SK-N-SH (cell line): ENCODE results near the gene NISCH. TPM values are rescaled to one million over a fixed set of nuclear protein-coding genes. Genes with fewer than 3 reads are reported as not detected.

Source experiments
- CTCF ChIA-PET: fragments of 300-600, 350-600 bp; formaldehyde crosslinking; extraction: SDS; loops from one replicate; lab custom pipeline; 2021; lab: Yijun Ruan, JAX
- POLR2A ChIA-PET: fragments of 350-600 bp; sonication (Branson Sonifier 250); formaldehyde crosslinking; extraction: SDS; loops from one replicate; lab custom pipeline; 2020; ENCODE audit warnings: antibody characterized with exemption, inconsistent platforms; lab: Yijun Ruan, JAX
- DNase-seq: peaks from one replicate; pipeline ENCODE4 v3.0.0; 2012
- H2AFZ ChIP-seq: fragments of 200-600 bp; sonication (generic); 2 replicates; pipeline ENCODE4 v1.8.1; 2016; ENCODE audit warnings: antibody characterized with exemption, mild to moderate bottlenecking, low read depth
- H3F3A ChIP-seq: fragments of 200-600 bp; sonication (generic); replicated peaks from 2 replicates; pipeline ENCODE3; 2016; ENCODE audit warnings: antibody characterized with exemption, mild to moderate bottlenecking; ENCODE audit not compliant: insufficient read depth
- H3K27ac ChIP-seq, 2 experiments: fragments of 200-500 bp in 1 of 2; fragments of 200-600 bp in 1 of 2; sonication (Bioruptor generic) in 1 of 2; sonication (generic), shearing (Covaris generic) in 1 of 2; 2 replicates each; pipeline versions ENCODE4 v1.5.1 to v1.6.1; 2014 to 2016; ENCODE audit warnings: low read depth in 2 of 2, inconsistent platforms in 1 of 2, low read length in 1 of 2, mild to moderate bottlenecking in 1 of 2, mixed read lengths in 1 of 2
- H3K27me3 ChIP-seq: fragments of 200-600 bp; sonication (generic), shearing (Covaris generic); 2 replicates; pipeline ENCODE4 v1.6.1; 2016; ENCODE audit warnings: mixed run types; ENCODE audit not compliant: insufficient read depth
- H3K36me3 ChIP-seq, 2 experiments: fragments of 200-500 bp in 1 of 2; fragments of 200-600 bp in 1 of 2; sonication (Bioruptor generic) in 1 of 2; sonication (generic) in 1 of 2; replicated peaks in 1 of 2; 2 replicates each; pipeline versions ENCODE3 to v1.5.1; 2014 to 2016; ENCODE audit warnings: low read length in 1 of 2, mild to moderate bottlenecking in 1 of 2; ENCODE audit not compliant: insufficient read depth in 2 of 2, control insufficient read depth in 1 of 2
- H3K4me1 ChIP-seq, 2 experiments: fragments of 200-500 bp in 1 of 2; fragments of 200-600 bp in 1 of 2; sonication (Bioruptor generic) in 1 of 2; sonication (generic), shearing (Covaris generic) in 1 of 2; 2 replicates each; pipeline versions ENCODE4 v1.5.1 to v1.6.1; 2014 to 2016; ENCODE audit warnings: low read depth in 1 of 2, low read length in 1 of 2, mixed run types in 1 of 2; ENCODE audit not compliant: insufficient read depth in 2 of 2, control insufficient read depth in 1 of 2
- H3K4me2 ChIP-seq: fragments of 200-600 bp; sonication (generic), shearing (Covaris generic); 2 replicates; pipeline ENCODE4 v1.6.1; 2017; ENCODE audit warnings: mixed run types
- H3K4me3 ChIP-seq, 2 experiments: fragments of 200-500 bp in 1 of 2; fragments of 200-600 bp in 1 of 2; sonication (Bioruptor generic) in 1 of 2; sonication (generic), shearing (Covaris generic) in 1 of 2; 2 replicates each; pipeline versions ENCODE4 v1.5.1 to v1.8.1; 2014 to 2016; ENCODE audit warnings: low read depth in 2 of 2, inconsistent platforms in 1 of 2, low read length in 1 of 2, mild to moderate bottlenecking in 1 of 2, mixed read lengths in 1 of 2, moderate library complexity in 1 of 2
- H3K79me2 ChIP-seq: fragments of 200-600 bp; sonication (generic); 2 replicates; pipeline ENCODE4 v1.8.1; 2017; ENCODE audit warnings: mild to moderate bottlenecking; ENCODE audit not compliant: insufficient read depth
- H3K9ac ChIP-seq: fragments of 200-600 bp; sonication (generic); 2 replicates; pipeline ENCODE4 v1.6.1; 2017; ENCODE audit warnings: mixed run types
- H3K9me2 ChIP-seq: fragments of 200-600 bp; sonication (generic); 2 replicates; pipeline ENCODE4 v1.6.1; 2017; ENCODE audit warnings: mixed run types
- H3K9me3 ChIP-seq: fragments of 200-600 bp; sonication (generic); 2 replicates; pipeline ENCODE4 v1.6.1; 2017; ENCODE audit warnings: mixed run types, mild to moderate bottlenecking, moderate library complexity
- H4K20me1 ChIP-seq: fragments of 200-600 bp; sonication (generic); 2 replicates; pipeline ENCODE4 v1.6.1; 2017; ENCODE audit warnings: mild to moderate bottlenecking, mixed run types; ENCODE audit not compliant: insufficient read depth
- EP300 ChIP-seq, 2 experiments: IDR thresholded peaks; 2 replicates each; pipeline versions ENCODE4 v1.4.0 to v1.6.1; 2012; ENCODE audit warnings: borderline replicate concordance in 1 of 2, low read depth in 1 of 2, low read length in 1 of 2
- FOXJ3 ChIP-seq: sonication (generic); formaldehyde crosslinking; IDR thresholded peaks from 2 replicates; pipeline ENCODE4 v1.5.1; 2020; ENCODE audit warnings: mild to moderate bottlenecking, missing genetic modification reagents
- FOXM1 ChIP-seq: IDR thresholded peaks from 2 replicates; pipeline ENCODE4 v1.4.0; 2012; ENCODE audit warnings: low read depth, mild to moderate bottlenecking
- GABPA ChIP-seq: IDR thresholded peaks from 2 replicates; pipeline ENCODE4 v1.4.0; 2012; ENCODE audit warnings: low read depth, mild to moderate bottlenecking
- JUND ChIP-seq: IDR thresholded peaks from 2 replicates; pipeline ENCODE4 v1.4.0; 2012
- MXI1 ChIP-seq: IDR thresholded peaks from 2 replicates; pipeline ENCODE4 v1.6.1; 2012; ENCODE audit warnings: mild to moderate bottlenecking, low read depth, low read length, improper control_type of control experiment
- NFIC ChIP-seq: IDR thresholded peaks from 2 replicates; pipeline ENCODE4 v1.4.0; 2012; ENCODE audit warnings: borderline replicate concordance
- POLR2AphosphoS5 ChIP-seq: IDR thresholded peaks from 2 replicates; pipeline ENCODE4 v1.6.1; 2012; ENCODE audit warnings: low read depth, low read length
- SIN3A ChIP-seq: IDR thresholded peaks from 2 replicates; pipeline ENCODE4 v1.6.1; 2012; ENCODE audit warnings: low read depth, mild to moderate bottlenecking, low read length, moderate library complexity, borderline replicate concordance
- TAF1 ChIP-seq: IDR thresholded peaks from 2 replicates; pipeline ENCODE4 v1.6.1; 2012; ENCODE audit warnings: low read depth, mild to moderate bottlenecking, low read length, moderate library complexity, borderline replicate concordance
- TCF12 ChIP-seq: IDR thresholded peaks from 2 replicates; pipeline ENCODE4 v1.4.0; 2012
- TEAD4 ChIP-seq: IDR thresholded peaks from 2 replicates; pipeline ENCODE4 v1.4.0; 2012; ENCODE audit warnings: mild to moderate bottlenecking, borderline replicate concordance; ENCODE audit not compliant: insufficient read depth
- YY1 ChIP-seq: IDR thresholded peaks from 2 replicates; pipeline ENCODE4 v1.4.0; 2012; ENCODE audit warnings: low read depth, mild to moderate bottlenecking
- WGBS: methylation state at CpG from one replicate; pipeline ENCODE4 v1.1.6; 2017; ENCODE audit warnings: low lambda C conversion rate; 5-methylcytosine and 5-hydroxymethylcytosine counted together
- polyA plus RNA-seq, 3 experiments: library from polyadenylated mRNA; depleted of rRNA; stranded (reverse); fragments of >200 nt; gene quantifications; 2 replicates each; pipeline ENCODE4 v1.2.3, GENCODE V29; 2012
- TF ChIP-seq, protein P1 (sequence below): fragments of 150-350 bp; IDR thresholded peaks from 2 replicates; pipeline ENCODE4 v1.6.1; 2016; ENCODE audit warnings: mild to moderate bottlenecking, low read depth, low read length
- TF ChIP-seq, protein P2 (sequence below): IDR thresholded peaks from 2 replicates; pipeline ENCODE4 v1.4.0; 2012; ENCODE audit warnings: low read depth, borderline replicate concordance
- TF ChIP-seq, protein P3 (sequence below): fragments of 200-600 bp; sonication (generic); IDR thresholded peaks from 2 replicates; pipeline ENCODE4 v1.6.1; 2017; ENCODE audit warnings: antibody characterized with exemption, mild to moderate bottlenecking, moderate library complexity
- TF ChIP-seq, protein P4 (sequence below): fragments of 150-350 bp; IDR thresholded peaks from 2 replicates; pipeline ENCODE4 v1.6.1; 2017; ENCODE audit warnings: antibody characterized with exemption, low read length, low read depth, borderline replicate concordance

NISCH gene
- polyA plus RNA-seq, 1 of the 3 experiments (the other 2 are of a cell fraction), result 77.5 TPM

DNA sequence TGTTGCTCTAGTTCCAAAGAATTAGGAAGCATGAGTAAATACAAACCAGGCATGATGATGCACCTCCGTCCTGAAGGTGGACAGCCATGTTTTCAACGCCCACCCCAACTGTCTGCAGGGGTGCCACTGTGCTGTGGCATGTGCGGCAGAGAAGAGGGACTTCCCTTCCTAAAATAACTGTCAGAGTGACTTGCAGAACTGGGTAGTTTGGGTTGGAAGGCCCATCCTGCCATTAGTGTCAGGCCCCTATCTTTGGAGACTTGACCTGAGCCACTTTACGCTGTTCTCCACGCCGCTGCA is 22.3 kb downstream of the NISCH start:
- H4K20me1 ChIP-seq, result no peaks in the 10 kb centered on the region
- TF ChIP-seq GABPA (no peak), TCF12 (no peak), NFIC (no peak), JUND (no peak), POLR2AphosphoS5 (no peak), TEAD4 (no peak), FOXJ3 (no peak), FOXM1 (no peak), SIN3A (no peak), EP300 (IDR thresholded peaks at IDR 0.05; ENCODE audit: borderline replicate concordance in 1 of 2, low read depth in 1 of 2, low read length in 1 of 2) (no peak), MXI1 (no peak), TAF1 (no peak), YY1 (no peak)
- TF ChIP-seq, protein P1, sequence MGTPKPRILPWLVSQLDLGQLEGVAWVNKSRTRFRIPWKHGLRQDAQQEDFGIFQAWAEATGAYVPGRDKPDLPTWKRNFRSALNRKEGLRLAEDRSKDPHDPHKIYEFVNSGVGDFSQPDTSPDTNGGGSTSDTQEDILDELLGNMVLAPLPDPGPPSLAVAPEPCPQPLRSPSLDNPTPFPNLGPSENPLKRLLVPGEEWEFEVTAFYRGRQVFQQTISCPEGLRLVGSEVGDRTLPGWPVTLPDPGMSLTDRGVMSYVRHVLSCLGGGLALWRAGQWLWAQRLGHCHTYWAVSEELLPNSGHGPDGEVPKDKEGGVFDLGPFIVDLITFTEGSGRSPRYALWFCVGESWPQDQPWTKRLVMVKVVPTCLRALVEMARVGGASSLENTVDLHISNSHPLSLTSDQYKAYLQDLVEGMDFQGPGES, result no peak
- TF ChIP-seq, protein P2, sequence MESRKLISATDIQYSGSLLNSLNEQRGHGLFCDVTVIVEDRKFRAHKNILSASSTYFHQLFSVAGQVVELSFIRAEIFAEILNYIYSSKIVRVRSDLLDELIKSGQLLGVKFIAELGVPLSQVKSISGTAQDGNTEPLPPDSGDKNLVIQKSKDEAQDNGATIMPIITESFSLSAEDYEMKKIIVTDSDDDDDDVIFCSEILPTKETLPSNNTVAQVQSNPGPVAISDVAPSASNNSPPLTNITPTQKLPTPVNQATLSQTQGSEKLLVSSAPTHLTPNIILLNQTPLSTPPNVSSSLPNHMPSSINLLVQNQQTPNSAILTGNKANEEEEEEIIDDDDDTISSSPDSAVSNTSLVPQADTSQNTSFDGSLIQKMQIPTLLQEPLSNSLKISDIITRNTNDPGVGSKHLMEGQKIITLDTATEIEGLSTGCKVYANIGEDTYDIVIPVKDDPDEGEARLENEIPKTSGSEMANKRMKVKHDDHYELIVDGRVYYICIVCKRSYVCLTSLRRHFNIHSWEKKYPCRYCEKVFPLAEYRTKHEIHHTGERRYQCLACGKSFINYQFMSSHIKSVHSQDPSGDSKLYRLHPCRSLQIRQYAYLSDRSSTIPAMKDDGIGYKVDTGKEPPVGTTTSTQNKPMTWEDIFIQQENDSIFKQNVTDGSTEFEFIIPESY, result no peak
- TF ChIP-seq, protein P3, sequence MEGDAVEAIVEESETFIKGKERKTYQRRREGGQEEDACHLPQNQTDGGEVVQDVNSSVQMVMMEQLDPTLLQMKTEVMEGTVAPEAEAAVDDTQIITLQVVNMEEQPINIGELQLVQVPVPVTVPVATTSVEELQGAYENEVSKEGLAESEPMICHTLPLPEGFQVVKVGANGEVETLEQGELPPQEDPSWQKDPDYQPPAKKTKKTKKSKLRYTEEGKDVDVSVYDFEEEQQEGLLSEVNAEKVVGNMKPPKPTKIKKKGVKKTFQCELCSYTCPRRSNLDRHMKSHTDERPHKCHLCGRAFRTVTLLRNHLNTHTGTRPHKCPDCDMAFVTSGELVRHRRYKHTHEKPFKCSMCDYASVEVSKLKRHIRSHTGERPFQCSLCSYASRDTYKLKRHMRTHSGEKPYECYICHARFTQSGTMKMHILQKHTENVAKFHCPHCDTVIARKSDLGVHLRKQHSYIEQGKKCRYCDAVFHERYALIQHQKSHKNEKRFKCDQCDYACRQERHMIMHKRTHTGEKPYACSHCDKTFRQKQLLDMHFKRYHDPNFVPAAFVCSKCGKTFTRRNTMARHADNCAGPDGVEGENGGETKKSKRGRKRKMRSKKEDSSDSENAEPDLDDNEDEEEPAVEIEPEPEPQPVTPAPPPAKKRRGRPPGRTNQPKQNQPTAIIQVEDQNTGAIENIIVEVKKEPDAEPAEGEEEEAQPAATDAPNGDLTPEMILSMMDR, result no peak
- TF ChIP-seq, protein P4, sequence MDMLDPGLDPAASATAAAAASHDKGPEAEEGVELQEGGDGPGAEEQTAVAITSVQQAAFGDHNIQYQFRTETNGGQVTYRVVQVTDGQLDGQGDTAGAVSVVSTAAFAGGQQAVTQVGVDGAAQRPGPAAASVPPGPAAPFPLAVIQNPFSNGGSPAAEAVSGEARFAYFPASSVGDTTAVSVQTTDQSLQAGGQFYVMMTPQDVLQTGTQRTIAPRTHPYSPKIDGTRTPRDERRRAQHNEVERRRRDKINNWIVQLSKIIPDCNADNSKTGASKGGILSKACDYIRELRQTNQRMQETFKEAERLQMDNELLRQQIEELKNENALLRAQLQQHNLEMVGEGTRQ, result no peak
- TF ChIP-seq, all 33 proteins: peak for 0
- Histone ChIP-seq H3K27me3 (no peaks in the 10 kb centered on the region), H3K36me3 (peaks cover 48 to 82% of the 10 kb centered on the region in 2 experiments), H3K27ac (no peak overlapping the region), H3F3A (no peaks in the 10 kb centered on the region), H2AFZ (no peak overlapping the region), H3K9me3 (no peaks in the 10 kb centered on the region), H3K79me2 (0 out of 2 replicates have a peak, but pooled peaks cover 2% of the 10 kb centered on the region), H3K4me1 (peaks cover 0 to 28% of the 10 kb centered on the region in 2 experiments; a peak in 1 of 4 replicates), H3K4me3 (no peak overlapping the region), H3K9ac (no peak overlapping the region), H3K9me2 (no peaks in the 10 kb centered on the region), H3K4me2 (no peak overlapping the region)
- 97% methylated on average over 5 of the region's 6 CpGs for WGBS
- POLR2A ChIA-PET, result no interaction called here
- CTCF ChIA-PET, result no interaction called here
- DNase-seq, result no peak
